GM19468 (cell line): Measurements from ENCODE around the gene PDE8A.

Experiments used
- ATAC-seq: cut with Tn5 transposase; IDR thresholded peaks from one replicate; pipeline ENCODE4 v1.9.1; 2021; ENCODE audit warnings: mild to moderate bottlenecking, moderate library complexity, moderate number of reproducible peaks; ENCODE audit not compliant: unreplicated experiment; ENCODE audit errors: extremely low read depth

Gene PDE8A, protein sequence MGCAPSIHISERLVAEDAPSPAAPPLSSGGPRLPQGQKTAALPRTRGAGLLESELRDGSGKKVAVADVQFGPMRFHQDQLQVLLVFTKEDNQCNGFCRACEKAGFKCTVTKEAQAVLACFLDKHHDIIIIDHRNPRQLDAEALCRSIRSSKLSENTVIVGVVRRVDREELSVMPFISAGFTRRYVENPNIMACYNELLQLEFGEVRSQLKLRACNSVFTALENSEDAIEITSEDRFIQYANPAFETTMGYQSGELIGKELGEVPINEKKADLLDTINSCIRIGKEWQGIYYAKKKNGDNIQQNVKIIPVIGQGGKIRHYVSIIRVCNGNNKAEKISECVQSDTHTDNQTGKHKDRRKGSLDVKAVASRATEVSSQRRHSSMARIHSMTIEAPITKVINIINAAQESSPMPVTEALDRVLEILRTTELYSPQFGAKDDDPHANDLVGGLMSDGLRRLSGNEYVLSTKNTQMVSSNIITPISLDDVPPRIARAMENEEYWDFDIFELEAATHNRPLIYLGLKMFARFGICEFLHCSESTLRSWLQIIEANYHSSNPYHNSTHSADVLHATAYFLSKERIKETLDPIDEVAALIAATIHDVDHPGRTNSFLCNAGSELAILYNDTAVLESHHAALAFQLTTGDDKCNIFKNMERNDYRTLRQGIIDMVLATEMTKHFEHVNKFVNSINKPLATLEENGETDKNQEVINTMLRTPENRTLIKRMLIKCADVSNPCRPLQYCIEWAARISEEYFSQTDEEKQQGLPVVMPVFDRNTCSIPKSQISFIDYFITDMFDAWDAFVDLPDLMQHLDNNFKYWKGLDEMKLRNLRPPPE

GRCh38 chr15:84981711-84982300 is at the start of gene PDE8A:
Gene PDE8A (plus strand): TSS chr15:84981856. CDS start chr15:84982163, 307 bp downstream.
- ATAC-seq = no peak

GRCh38 chr15:84934942-84935729 is 46.5 kb upstream of the PDE8A start:
- no peak for ATAC-seq

DNA sequence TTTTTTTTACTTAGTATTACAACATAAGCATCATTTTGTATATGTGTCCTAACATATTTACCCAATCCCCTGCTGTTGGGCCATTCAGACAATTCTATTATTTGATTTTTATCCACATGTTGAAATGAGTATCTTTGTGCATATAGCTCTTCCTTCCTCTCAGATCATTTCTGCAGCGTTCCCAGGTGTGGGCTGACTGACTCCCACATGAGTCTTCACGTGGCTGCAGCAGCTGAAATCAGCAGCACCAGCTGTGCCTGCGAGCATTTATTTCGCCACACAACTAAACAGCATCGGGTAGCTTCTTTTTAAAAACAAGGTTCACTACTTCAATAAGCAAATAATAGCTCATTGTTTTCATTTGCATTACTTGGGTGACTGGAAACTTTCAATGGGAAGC is 44.5 kb upstream of the PDE8A start:
- ATAC-seq = no peak

DNA sequence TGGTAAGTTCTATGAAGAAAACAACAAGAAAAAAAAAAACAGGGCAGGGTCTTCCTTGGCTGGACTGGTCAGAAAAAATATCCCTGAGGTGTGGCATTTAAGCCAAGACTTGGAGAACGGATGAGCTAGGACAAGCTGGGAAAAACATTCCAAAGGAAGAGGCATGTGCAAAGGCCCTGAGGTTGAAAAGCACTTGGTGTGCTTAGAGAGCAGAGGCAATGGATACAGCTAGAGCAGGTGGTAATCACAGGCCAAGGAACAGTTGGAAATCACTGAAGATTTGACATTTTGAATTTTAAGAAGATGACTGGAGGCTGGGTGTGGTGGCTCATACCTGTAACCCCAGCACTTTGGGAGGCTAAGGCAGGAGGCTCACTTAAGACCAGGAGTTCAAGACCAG is 42.9 kb upstream of the PDE8A start:
- ATAC-seq = no peak

DNA sequence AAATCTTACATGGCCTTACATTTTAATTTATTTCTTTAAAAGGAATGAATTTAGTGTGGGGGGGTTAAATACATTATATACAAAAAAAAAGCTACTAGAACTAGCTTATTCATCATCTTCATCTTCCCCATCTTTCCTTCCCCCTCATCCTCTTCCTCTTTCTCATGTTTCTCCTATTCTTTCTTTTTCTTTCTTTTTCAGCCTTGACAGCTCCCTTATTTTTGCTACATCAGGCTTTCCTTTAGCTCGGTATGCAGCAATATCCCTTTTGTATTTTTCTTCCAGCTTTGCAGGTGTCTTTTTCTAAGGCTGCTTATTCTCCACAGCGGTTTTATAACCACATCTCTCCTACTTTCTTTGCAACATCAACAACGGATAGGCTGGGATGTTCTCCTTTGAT is 41.3 kb upstream of the PDE8A start:
- no peak for ATAC-seq

DNA sequence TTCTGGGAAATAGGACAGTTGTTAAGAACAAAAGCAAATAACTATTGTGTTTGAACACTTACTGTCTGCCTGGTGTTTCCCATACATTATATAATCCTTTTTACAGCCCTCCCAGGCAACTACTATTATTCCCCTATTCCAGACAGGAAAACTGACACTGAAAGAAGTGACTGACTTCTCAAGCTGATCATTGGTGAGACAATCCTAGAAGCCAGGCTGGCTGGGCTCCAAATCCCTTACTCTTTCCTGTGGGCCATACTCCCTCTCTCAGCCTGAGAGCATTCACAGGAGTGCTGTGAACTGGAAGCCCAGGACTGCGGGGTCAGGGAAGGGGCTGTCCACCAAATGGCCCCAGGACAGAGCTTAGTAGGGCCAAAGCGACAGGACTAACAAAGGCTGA is 39.2 kb upstream of the PDE8A start:
- no peak for ATAC-seq

GRCh38 chr15:84944311-84944710 is 37.3 kb upstream of the PDE8A start:
- no peak for ATAC-seq

DNA sequence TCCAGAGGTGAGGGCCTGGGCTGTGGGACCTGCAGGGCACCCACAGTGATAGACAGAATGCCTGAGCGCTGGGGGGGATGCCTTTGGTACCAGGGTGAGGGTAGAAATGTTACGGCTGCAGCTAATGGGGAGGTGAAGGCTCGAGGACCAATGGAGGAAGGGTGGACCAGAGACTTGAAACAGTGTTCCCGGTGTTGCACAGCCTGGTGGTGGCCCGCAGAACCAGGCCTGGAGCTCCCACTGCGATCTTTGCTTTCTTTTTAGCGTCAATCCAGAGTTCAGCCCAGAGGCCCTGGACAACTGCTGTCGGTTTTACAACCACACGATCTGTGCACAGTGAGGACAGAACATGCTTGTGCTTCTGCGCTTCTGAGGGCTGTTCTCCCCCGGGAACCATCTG is 36.8 kb upstream of the PDE8A start:
- ATAC-seq = no peak

DNA sequence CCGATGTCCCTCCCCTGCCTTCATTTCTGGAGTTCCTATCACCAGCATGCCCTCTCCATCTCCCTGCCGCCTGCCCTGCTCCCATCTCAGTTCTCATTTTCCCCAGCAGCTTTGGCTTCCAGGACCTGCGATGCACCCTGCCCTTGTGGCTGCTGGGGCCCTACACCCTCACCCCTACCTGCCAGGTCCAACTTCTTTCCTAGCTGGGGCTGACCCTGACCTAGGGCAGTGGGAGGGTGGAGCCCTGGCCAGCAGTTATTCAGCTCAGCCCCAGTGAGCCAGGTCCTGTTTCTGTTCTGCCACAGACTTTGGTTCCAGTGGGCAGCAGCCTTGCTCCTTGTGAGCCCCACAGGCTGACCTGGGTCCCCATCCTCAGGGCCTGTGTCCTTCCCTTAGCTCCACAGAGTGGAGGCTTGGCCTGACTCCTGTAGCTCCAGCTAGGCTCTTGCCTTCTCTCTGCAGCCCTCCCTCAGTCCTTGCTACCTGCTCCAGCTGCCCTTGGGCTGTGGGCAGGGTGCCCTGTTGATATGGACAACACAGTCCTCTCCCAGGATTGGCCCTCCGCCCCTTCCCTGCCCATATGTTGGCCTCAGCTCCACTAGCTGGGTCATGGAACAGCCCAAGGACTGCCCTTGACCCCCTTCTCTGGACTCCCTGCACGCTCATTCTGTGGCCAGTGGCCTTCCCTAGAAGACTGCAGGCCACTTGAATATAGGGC is 34.7 kb upstream of the PDE8A start:
- no peak for ATAC-seq

- ATAC-seq = no peak
Measured at GRCh38 chr15:84947947-84948830, 33.5 kb upstream of the PDE8A start.

- ATAC-seq = no peak
Measured at GRCh38 chr15:84949043-84949442, 32.6 kb upstream of the PDE8A start.

DNA sequence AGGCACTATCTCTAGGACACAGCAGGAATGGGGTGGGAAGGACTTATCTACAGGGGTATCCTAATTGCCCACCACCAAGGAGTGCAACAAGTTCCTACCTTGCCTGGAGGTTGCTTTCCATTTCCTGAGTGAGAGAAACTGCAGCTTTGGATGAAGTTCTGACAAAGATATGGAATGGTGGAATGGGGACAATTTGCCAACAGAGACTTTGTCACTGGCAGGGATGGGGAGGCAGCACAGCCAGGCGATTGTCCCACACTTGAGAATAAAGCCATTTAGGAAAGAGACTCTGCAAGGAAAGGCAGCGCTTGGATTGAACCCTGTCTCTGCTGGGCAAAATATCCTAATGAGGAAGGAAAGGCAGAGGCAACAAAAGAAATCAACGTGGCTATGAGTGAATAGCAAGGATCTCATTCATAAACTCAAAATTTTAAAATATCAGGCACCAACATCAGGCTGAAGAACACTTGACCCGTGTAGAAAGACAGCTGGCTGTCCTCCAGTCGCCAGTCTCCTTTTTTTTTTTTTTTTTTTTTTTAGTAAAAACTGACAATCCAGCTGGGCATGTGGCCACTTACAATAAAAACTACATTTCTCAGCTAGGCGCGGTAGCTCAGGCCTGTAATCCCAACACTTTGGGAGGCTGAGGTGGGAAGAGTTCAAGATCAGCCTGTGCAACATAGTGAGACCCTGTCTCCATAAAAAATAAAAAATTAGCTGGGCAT is 31.6 kb upstream of the PDE8A start:
- no peak for ATAC-seq

GRCh38 chr15:84950570-84951111 is 31.0 kb upstream of the PDE8A start:
- ATAC-seq = no peak

DNA sequence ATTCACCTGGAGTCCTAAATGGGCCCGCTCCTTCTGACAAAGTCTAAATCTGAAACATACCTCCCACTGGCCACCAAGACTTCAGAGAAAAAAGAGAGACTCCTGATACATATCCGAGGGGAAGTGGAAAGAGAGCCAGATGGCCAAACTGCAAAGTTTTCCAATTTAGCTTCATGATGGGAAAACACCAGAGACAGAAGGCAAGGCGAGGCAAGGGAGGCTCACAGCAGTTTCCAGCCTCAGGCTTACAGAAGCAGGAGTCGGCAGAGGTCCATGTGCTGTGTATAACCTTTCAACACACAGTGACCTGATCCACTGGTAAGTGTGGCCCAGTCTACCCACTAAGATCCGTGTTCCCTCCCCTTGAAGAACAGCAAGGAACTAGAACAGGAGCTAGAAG is 29.9 kb upstream of the PDE8A start:
- no peak for ATAC-seq

DNA sequence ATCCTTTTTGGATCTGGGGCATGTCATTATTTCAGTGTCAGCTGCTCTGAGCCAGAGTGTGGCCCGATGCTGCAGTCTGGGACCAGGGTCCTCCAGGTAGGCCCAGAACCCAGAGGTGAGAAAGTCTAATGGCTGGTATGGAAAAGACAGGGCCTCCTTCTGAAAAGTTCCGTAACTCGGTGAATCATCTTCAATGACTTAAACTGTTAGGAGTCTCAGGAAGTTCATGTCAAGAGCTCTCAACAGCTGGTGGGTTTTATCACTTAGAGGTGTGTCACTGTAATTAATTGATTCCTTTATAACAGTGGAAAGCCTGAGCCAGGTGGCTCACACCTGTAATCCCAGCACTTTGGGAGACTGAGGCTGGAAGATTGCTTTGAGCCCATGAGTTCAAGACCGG is 28.5 kb upstream of the PDE8A start:
- ATAC-seq = no peak

DNA sequence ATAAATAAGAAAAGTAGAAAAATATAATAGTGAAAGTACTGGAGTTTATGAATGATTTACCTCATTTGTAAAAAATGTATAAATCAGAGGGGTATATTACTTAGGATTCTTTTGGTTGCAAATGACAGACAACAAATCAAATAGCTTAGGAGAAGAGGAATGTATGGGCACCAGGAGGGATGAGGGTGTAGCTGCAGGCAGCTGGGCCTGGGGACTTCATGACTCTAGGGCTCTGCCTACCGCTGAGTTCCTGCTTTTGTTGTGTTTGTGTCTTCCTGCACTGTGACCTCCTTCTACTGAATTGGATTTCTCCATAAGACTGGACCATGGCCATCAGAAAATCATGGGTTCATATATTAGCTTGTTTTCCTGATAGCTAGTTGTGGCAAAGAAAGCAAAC is 27.9 kb upstream of the PDE8A start:
- no peak for ATAC-seq

GRCh38 chr15:84955089-84955848 is 26.4 kb upstream of the PDE8A start:
- no peak for ATAC-seq
